Measurements from ENCODE around the gene HACD2.

Gene HACD2

DNA sequence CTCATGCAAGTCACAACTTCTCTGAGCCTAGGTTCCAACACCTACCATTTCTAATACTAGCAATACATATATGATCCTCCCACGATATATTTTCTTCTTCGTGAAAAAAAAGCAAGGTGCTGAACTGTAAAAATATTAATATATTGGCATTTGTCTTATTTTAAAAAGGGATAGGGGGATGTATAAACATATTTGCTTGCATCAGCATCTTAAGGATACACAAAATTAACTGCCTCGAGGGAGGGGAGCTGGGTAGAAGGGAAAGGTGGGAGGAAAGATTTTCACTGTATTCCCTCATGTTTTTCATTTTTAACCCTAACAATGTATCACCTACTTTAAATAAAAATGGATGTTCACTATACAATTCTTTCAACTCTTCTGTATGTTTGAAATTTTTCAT lies 1.3 kb downstream of the HACD2 start:
- H3K36me3 ChIP-seq (ENCODE audit: control insufficient read depth in 2 of 2, insufficient read depth in 1 of 2, low read length in 2 of 2), result peaks cover 3 to 36% of the 10 kb centered on the region in 2 experiments; a peak in 2 of 3 replicates
- no peaks in the 10 kb centered on the region for H3K9me3 ChIP-seq (ENCODE audit: control insufficient read depth, insufficient read depth, low read depth, low read length)
- H3K27ac ChIP-seq (ENCODE audit: extremely low read depth, low read depth, low read length), result no peak overlapping the region
- peak overlapping the region; percentile 82; the same call in 1 of the 2 replicates for H3K4me3 ChIP-seq (ENCODE audit: low read depth, low read length)
- CTCF ChIA-PET, result interaction anchor here (1.4 kb wide), 1 partner anchor 59 kb away, joined by 6 read pairs; no protein-coding TSS in a partner anchor
- POLR2A ChIA-PET, result no interaction called here
- TF ChIP-seq, protein P1, sequence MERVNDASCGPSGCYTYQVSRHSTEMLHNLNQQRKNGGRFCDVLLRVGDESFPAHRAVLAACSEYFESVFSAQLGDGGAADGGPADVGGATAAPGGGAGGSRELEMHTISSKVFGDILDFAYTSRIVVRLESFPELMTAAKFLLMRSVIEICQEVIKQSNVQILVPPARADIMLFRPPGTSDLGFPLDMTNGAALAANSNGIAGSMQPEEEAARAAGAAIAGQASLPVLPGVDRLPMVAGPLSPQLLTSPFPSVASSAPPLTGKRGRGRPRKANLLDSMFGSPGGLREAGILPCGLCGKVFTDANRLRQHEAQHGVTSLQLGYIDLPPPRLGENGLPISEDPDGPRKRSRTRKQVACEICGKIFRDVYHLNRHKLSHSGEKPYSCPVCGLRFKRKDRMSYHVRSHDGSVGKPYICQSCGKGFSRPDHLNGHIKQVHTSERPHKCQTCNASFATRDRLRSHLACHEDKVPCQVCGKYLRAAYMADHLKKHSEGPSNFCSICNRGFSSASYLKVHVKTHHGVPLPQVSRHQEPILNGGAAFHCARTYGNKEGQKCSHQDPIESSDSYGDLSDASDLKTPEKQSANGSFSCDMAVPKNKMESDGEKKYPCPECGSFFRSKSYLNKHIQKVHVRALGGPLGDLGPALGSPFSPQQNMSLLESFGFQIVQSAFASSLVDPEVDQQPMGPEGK (tag by site-specific recombination; IDR thresholded peaks at IDR 0.05), result no peak
- TF ChIP-seq, protein P2, sequence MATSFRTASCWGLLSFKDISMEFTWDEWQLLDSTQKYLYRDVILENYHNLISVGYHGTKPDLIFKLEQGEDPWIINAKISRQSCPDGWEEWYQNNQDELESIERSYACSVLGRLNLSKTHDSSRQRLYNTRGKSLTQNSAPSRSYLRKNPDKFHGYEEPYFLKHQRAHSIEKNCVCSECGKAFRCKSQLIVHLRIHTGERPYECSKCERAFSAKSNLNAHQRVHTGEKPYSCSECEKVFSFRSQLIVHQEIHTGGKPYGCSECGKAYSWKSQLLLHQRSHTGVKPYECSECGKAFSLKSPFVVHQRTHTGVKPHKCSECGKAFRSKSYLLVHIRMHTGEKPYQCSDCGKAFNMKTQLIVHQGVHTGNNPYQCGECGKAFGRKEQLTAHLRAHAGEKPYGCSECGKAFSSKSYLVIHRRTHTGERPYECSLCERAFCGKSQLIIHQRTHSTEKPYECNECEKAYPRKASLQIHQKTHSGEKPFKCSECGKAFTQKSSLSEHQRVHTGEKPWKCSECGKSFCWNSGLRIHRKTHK (tag by site-specific recombination; IDR thresholded peaks at IDR 0.05), result no peak
- H3K4me1 ChIP-seq (ENCODE audit: control insufficient read depth, insufficient read depth, low read length), result peaks cover 3% of the 10 kb centered on the region; the same call in 1 of the 2 replicates

DNA sequence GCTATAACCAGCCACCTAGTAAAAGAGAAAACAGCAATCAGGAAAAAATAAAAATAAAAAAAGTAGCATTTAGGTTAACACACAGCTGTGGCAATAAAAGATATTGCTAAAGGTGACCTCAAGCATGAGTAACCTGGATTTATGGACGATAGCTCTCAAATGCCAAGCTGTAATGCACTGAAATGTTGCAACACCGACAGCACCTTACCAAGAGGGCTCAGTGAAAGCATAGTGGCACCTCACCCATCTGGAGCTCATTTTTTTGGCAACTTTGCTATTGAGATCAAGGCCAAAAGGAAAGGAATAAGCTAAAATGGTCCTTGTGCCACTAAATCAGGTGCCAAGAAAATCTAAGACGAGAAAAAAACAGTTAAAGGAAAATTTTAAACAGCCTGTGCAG lies 2.5 kb downstream of the HACD2 start:
- no peak overlapping the region for H3K27ac ChIP-seq (ENCODE audit: extremely low read depth, low read depth, low read length)
- H3K4me3 ChIP-seq (ENCODE audit: low read depth, low read length), result no peak overlapping the region
- TF ChIP-seq, protein P3, sequence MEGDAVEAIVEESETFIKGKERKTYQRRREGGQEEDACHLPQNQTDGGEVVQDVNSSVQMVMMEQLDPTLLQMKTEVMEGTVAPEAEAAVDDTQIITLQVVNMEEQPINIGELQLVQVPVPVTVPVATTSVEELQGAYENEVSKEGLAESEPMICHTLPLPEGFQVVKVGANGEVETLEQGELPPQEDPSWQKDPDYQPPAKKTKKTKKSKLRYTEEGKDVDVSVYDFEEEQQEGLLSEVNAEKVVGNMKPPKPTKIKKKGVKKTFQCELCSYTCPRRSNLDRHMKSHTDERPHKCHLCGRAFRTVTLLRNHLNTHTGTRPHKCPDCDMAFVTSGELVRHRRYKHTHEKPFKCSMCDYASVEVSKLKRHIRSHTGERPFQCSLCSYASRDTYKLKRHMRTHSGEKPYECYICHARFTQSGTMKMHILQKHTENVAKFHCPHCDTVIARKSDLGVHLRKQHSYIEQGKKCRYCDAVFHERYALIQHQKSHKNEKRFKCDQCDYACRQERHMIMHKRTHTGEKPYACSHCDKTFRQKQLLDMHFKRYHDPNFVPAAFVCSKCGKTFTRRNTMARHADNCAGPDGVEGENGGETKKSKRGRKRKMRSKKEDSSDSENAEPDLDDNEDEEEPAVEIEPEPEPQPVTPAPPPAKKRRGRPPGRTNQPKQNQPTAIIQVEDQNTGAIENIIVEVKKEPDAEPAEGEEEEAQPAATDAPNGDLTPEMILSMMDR (tag by site-specific recombination; IDR thresholded peaks at IDR 0.05), result no peak
- TF ChIP-seq ZNF184 (tag by site-specific recombination; IDR thresholded peaks at IDR 0.05) (no peak), ZNF747 (tag by site-specific recombination; IDR thresholded peaks at IDR 0.05) (no peak), ZNF354C (tag by site-specific recombination; IDR thresholded peaks at IDR 0.05; ENCODE audit: borderline replicate concordance, low read depth) (no peak)
- TF ChIP-seq, protein P4, sequence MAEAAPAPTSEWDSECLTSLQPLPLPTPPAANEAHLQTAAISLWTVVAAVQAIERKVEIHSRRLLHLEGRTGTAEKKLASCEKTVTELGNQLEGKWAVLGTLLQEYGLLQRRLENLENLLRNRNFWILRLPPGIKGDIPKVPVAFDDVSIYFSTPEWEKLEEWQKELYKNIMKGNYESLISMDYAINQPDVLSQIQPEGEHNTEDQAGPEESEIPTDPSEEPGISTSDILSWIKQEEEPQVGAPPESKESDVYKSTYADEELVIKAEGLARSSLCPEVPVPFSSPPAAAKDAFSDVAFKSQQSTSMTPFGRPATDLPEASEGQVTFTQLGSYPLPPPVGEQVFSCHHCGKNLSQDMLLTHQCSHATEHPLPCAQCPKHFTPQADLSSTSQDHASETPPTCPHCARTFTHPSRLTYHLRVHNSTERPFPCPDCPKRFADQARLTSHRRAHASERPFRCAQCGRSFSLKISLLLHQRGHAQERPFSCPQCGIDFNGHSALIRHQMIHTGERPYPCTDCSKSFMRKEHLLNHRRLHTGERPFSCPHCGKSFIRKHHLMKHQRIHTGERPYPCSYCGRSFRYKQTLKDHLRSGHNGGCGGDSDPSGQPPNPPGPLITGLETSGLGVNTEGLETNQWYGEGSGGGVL (tag by site-specific recombination; IDR thresholded peaks at IDR 0.05), result no peak
- TF ChIP-seq, protein P5, sequence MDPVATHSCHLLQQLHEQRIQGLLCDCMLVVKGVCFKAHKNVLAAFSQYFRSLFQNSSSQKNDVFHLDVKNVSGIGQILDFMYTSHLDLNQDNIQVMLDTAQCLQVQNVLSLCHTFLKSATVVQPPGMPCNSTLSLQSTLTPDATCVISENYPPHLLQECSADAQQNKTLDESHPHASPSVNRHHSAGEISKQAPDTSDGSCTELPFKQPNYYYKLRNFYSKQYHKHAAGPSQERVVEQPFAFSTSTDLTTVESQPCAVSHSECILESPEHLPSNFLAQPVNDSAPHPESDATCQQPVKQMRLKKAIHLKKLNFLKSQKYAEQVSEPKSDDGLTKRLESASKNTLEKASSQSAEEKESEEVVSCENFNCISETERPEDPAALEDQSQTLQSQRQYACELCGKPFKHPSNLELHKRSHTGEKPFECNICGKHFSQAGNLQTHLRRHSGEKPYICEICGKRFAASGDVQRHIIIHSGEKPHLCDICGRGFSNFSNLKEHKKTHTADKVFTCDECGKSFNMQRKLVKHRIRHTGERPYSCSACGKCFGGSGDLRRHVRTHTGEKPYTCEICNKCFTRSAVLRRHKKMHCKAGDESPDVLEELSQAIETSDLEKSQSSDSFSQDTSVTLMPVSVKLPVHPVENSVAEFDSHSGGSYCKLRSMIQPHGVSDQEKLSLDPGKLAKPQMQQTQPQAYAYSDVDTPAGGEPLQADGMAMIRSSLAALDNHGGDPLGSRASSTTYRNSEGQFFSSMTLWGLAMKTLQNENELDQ (tag by site-specific recombination; IDR thresholded peaks at IDR 0.05; ENCODE audit: low read depth), result no peak
- TF ChIP-seq, protein P6, sequence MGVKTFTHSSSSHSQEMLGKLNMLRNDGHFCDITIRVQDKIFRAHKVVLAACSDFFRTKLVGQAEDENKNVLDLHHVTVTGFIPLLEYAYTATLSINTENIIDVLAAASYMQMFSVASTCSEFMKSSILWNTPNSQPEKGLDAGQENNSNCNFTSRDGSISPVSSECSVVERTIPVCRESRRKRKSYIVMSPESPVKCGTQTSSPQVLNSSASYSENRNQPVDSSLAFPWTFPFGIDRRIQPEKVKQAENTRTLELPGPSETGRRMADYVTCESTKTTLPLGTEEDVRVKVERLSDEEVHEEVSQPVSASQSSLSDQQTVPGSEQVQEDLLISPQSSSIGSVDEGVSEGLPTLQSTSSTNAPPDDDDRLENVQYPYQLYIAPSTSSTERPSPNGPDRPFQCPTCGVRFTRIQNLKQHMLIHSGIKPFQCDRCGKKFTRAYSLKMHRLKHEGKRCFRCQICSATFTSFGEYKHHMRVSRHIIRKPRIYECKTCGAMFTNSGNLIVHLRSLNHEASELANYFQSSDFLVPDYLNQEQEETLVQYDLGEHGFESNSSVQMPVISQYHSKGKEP (tag by site-specific recombination; IDR thresholded peaks at IDR 0.05), result 0 out of 2 replicates have a peak, but pooled peaks have one; percentile 36
- TF ChIP-seq, protein P7, sequence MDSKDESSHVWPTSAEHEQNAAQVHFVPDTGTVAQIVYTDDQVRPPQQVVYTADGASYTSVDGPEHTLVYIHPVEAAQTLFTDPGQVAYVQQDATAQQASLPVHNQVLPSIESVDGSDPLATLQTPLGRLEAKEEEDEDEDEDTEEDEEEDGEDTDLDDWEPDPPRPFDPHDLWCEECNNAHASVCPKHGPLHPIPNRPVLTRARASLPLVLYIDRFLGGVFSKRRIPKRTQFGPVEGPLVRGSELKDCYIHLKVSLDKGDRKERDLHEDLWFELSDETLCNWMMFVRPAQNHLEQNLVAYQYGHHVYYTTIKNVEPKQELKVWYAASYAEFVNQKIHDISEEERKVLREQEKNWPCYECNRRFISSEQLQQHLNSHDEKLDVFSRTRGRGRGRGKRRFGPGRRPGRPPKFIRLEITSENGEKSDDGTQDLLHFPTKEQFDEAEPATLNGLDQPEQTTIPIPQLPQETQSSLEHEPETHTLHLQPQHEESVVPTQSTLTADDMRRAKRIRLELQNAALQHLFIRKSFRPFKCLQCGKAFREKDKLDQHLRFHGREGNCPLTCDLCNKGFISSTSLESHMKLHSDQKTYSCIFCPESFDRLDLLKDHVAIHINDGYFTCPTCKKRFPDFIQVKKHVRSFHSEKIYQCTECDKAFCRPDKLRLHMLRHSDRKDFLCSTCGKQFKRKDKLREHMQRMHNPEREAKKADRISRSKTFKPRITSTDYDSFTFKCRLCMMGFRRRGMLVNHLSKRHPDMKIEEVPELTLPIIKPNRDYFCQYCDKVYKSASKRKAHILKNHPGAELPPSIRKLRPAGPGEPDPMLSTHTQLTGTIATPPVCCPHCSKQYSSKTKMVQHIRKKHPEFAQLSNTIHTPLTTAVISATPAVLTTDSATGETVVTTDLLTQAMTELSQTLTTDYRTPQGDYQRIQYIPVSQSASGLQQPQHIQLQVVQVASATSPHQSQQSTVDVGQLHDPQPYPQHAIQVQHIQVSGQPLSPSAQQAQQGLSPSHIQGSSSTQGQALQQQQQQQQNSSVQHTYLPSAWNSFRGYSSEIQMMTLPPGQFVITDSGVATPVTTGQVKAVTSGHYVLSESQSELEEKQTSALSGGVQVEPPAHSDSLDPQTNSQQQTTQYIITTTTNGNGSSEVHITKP (tag by site-specific recombination; IDR thresholded peaks at IDR 0.05), result peak; percentile 75
- TF ChIP-seq, protein P8, sequence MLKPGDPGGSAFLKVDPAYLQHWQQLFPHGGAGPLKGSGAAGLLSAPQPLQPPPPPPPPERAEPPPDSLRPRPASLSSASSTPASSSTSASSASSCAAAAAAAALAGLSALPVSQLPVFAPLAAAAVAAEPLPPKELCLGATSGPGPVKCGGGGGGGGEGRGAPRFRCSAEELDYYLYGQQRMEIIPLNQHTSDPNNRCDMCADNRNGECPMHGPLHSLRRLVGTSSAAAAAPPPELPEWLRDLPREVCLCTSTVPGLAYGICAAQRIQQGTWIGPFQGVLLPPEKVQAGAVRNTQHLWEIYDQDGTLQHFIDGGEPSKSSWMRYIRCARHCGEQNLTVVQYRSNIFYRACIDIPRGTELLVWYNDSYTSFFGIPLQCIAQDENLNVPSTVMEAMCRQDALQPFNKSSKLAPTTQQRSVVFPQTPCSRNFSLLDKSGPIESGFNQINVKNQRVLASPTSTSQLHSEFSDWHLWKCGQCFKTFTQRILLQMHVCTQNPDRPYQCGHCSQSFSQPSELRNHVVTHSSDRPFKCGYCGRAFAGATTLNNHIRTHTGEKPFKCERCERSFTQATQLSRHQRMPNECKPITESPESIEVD (tag by site-specific recombination; IDR thresholded peaks at IDR 0.05), result 0 out of 2 replicates have a peak, but pooled peaks have one; percentile 18
- peaks cover 3 to 46% of the 10 kb centered on the region in 2 experiments; a peak in 2 of 3 replicates for H3K36me3 ChIP-seq (ENCODE audit: control insufficient read depth in 2 of 2, insufficient read depth in 1 of 2, low read length in 2 of 2)
- H3K4me1 ChIP-seq (ENCODE audit: control insufficient read depth, insufficient read depth, low read length), result peaks cover 3% of the 10 kb centered on the region; the same call in 1 of the 2 replicates
- POLR2A ChIA-PET, result no interaction called here
- CTCF ChIA-PET, result interaction anchor here (0.6 to 1.3 kb wide), 5 partner anchors 19 to 456 kb away, joined by 3 to 4 read pairs (median 3); no protein-coding TSS in a partner anchor
- H3K9me3 ChIP-seq (ENCODE audit: control insufficient read depth, insufficient read depth, low read depth, low read length), result no peaks in the 10 kb centered on the region

Measured in HEK293 (cell line).